GM18507 (cell line): Measurements from ENCODE around the gene PRKAG1.

Experiments
- DNase-seq: peaks from one replicate; pipeline ENCODE4 v3.0.0; 2011; ENCODE audit warnings: low read depth; ENCODE audit not compliant: insufficient read length; ENCODE audit errors: extremely low spot score
- FAIRE-seq: peaks from 2 replicates; lab custom pipeline; 2011; peaks lifted over from hg19 to GRCh38; lab: Jason Lieb, UNC

The PRKAG1 gene

GRCh38 chr12:48972952-48973483, 45.6 kb downstream of the PRKAG1 start:
- DNase-seq (no peak), FAIRE-seq (no peak)

GRCh38 chr12:48972213-48972951, 46.2 kb downstream of the PRKAG1 start:
- FAIRE-seq = no peak
- DNase-seq = no peak

DNA sequence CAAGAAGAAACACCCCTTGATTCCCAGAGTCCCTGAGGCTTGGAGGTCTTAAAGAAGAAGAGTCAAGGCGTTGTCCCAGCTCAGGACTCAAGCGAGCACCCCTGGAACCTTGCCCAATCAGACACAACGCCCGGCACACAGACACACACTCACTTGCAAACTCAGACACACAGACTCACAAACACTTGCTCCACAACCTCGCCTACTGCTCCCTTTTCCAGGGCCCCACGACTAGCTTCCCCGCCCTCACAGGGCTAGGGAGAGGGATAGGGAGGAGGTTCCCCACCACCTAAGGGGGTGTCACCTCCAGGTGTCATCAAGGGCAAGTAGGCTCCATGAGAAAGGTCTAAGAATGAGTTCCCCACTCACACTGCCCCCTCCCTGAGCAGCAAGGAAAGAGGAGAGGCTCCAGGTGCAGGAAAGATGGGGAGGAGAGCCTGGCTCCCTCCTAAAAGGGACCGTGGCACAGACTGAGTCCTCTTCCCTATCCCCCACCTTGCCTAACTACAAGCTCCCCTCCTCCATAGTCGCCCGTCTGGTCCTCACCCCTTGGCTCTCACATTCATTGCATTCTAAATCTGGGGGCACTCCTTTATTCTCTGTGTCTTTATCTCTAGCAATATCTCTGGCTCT, 47.8 kb downstream of the PRKAG1 start:
- DNase-seq (no peak), FAIRE-seq (no peak)

DNA sequence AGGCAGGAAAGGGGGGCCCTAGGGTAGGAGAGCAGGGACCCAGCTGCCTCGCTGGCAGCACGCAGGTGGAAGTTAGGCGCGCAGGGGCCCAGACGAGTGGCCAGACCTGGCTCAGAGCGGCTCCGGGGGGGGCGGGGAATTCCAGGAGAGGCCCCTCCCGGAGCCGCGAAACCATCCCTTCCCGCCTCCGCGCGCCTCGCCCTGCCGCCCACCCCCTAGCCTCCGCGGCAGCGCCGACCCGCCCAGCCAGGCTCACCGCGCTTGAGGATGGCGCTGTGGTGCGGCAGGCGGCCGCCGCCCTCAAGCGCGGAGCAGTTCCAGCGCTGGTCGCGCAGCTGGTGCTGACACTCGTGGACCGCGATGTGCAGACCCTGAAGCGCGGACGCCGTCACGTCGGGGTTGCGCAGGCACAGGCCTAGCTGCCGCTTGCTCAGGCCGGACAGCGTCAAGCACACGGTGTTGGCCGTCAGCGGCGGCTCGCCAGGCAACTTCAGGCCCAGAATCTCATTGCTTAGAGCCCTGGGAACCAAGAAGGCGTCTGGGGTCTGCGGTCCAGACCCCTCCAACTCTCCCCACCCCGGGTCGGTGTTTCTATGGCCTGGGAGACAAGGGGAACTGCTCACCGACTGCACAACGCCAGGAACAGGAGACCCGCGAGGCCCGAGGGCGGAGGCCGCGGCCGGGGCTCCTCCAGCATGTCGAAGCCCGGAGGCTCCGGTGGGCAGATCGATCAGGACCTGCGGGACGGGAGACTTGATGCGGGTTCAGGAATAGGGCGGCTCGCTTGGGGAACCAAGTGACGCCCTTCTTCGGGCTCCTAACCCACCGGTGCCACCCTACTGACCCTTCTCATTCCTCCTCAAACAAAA, 48.5 kb downstream of the PRKAG1 start:
- DNase-seq (no peak), FAIRE-seq (no peak)

DNA sequence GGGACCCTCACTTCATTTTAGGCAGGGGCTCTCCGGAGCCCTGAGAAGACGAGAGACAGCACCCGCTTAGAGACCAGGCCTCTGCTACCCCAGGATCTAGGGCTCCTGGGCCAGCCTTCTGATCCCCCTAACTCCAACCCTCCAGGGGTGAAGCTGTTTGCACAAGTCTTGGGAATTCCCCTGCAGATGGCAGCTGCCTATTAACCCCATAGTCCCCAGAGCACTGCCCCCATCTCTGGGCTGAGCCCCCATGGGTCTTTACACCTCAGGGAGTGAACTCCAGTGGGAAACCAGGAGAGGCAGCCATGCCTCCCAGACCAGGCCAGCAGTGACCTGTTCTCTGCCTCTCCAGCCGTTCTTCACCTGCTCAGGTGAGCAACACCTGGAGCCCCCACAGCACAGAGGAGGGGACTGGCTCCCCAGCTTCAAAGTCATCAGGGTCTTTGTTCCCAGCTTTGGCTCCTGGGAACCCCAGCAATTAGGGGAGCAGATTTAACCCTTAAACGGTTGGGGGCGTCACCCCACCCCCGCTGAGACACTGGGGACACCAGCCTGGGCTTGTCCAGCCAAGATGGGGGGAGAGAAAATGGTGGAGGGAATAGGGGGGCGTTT, 49.3 kb downstream of the PRKAG1 start:
- no peak for DNase-seq
- no peak for FAIRE-seq

DNA sequence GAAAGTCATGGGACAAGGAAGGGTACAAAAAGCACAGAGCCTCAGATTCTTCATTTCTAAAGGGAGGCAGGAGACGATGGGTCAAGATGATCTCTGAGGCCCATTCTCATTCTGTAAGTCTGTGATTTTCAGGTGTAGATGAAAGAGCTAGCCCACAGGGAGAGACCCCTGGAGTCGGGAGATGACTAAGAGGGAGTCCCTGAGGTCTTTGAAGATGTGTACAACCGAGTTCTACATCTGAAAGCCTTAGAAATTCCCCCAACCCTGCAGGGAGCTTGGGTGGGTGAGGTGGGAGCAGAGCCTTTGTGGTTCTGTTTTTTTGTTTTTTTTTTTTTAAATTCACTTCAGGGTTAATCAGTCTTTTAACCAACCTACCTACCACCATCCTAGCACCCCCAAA, 50.1 kb downstream of the PRKAG1 start:
- no peak for FAIRE-seq
- DNase-seq = no peak

DNA sequence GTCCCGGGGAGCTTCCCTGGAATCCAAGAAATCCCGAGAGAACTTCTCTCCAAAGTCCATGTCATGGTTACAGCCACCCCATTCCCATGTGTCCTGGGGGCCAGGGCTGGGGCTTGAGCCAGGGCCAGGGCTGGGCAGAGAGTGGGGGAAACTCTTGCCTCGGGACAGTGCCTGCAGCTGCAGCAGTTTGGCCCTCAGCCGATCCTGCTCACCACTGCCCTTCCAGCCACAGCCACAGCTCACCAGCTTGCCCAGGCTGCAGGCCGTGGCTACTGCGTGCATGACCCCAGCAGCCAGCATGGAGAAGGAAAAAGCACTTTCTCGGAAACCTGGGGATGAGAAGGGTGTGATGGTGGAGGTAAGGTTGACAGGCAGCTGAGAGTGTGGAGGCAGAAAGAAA, 50.6 kb downstream of the PRKAG1 start:
- no peak for DNase-seq
- FAIRE-seq = no peak

GRCh38 chr12:48966177-48966895, 52.2 kb downstream of the PRKAG1 start:
- DNase-seq (no peak), FAIRE-seq (peak; percentile 41)

- no peak for DNase-seq
These were observed 53.2 kb downstream of the PRKAG1 start for GRCh38 chr12:48965298-48965838.

GRCh38 chr12:48961801-48962200, 56.8 kb downstream of the PRKAG1 start:
- no peak for DNase-seq

More at GRCh38 chr12:48965298-48965838, 53.2 kb downstream of the PRKAG1 start:
- no peak for FAIRE-seq

GRCh38 chr12:48961331-48961730, 57.2 kb downstream of the PRKAG1 start:
- FAIRE-seq = no peak
- no peak for DNase-seq

More at GRCh38 chr12:48961801-48962200, 56.8 kb downstream of the PRKAG1 start:
- FAIRE-seq = no peak

GRCh38 chr12:48960834-48961233, 57.7 kb downstream of the PRKAG1 start:
- DNase-seq (no peak), FAIRE-seq (no peak)

GRCh38 chr12:48958049-48958388, 60.6 kb downstream of the PRKAG1 start:
- FAIRE-seq (no peak), DNase-seq (no peak)

- FAIRE-seq (peak; percentile 79), DNase-seq (peak; percentile 96)
These were observed 61.2 kb downstream of the PRKAG1 start, which contains the start of gene ARF3 for GRCh38 chr12:48957141-48958048. Gene ARF3, minus strand, starts transcription at chr12:48957487. Its CDS starts 16,392 bp downstream, at chr12:48941095.

DNA sequence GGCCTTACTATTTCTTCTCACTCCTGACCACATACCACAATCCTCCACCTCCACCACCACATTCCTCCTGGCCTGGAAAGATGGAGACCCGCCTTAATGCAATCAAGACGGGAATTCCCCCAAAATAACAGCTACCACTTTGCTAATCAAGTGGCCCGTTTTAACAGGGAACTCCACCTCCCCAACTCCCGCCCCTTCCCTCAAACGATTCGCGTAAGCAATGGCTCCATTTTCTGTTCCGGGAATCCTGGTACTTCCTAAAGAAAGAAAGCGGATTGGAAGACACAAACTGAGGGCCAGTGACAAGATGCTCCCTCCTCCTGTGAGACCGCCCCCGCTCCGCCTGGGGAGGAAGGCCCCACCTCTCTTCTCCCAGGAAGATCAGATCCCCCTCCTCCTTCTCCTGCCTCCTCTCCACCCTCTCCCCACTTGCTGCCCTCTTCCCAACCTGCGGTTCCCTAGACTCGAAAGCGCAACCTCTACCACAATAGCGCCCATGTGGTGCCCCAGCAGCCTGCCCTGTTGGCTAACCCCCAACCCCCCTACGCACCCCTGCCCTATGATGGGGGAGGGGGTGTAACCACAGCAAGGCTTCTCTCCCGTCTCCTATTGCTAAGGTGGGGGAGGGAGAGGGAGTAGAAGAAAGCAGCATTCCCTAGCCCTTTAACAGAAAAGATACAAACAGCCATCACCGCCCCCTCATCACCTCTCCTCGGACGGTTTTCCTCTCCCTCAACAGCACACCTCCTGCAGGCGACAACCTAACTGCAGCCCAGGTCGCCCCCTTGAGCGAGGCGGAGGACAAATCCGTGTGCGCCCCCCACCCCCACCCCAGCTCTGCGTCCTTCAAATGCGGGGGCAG, 62.1 kb downstream of the PRKAG1 start:
- DNase-seq (no peak), FAIRE-seq (peak; percentile 63)

DNA sequence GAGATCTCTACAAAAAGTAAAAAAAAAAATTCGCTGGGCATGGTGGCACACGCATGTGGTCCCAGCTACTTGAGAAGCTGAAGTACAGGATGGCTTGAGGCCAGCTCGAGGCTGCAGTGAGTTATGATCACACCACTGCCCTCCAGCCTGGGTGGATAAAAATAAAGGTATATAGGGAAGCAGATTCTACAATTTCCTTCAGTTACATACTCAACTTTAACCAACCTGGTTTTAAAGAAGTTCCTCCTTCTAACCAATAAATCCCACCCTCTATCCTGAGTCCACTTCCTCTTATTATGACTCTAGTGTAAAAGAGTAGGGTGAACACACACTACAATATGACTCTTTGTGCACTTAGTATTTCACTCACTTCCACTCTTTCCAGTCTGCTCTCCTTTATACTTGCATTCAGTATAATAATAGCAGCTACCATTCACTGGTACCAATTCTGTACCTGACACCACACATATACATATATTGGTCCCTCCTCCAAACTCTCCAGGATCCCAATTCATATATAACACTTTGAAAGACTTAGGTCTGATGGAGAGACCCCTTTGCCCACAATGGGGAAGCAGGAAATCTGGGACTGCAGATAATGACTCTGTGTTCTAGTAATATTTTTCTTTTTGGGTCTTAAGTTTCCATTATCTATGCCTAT, 63.6 kb downstream of the PRKAG1 start:
- no peak for DNase-seq
- no peak for FAIRE-seq
